Activated T-cell treated with anti-CD3 and anti-CD28 coated beads for 1 hour (primary cell): ENCODE data around the gene METTL16.
"Not testable (repeated sequence)": the region's sequence is repeated elsewhere in the genome, so short reads cannot be mapped to it uniquely, and the experiment has no call there.

Experiments used
- DNase-seq: peaks from one replicate; pipeline ENCODE4 v3.0.0-alpha.2; 2020; ENCODE audit warnings: low read depth

METTL16 gene

DNA sequence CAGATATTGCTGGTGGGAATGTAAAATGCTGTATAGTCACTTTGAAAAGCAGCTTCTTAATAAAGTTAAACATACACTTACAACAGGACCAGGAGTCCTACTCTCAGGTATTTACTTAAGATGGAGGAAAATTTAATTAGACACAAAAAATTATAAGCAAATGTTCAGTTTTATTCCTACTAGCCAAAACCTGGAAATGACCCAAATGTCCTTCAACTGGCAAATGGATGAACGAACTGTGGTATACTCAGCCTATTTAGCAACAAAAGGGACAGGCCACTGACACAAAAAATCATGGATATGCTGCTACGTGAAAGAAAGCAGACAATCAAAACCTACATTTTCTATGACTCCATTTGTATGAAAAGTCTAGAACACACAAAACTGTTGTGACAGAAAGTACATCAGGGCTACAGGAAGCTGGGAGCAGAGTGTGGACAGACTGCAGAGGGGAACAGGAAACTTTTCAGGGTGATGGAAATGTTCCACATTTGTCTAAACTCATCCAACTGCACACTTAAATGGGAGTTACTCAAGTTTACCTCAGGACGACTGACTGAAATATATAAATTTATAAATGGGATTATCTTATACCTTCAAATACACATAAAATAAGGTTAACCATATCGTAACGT lies 61.6 kb downstream of the METTL16 start:
- no peak for DNase-seq

DNA sequence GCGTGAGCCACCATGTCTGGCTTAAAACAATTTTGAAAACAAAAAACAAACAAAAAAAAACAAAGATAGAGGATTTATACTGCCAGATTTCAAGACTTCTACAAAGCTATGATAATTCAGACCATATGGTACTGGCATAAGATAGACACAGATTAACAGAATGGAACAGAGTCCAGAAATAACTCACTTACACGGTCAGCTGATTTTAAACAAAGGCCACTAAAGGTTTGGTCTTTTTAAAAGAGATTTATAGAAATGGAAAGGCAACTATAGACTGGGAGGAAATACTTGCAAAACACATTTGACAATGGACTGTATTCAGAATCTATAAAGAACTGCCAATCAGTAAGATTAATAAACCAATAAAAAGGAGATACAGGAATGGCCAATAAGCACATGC lies 62.2 kb downstream of the METTL16 start:
- no peak for DNase-seq

DNA sequence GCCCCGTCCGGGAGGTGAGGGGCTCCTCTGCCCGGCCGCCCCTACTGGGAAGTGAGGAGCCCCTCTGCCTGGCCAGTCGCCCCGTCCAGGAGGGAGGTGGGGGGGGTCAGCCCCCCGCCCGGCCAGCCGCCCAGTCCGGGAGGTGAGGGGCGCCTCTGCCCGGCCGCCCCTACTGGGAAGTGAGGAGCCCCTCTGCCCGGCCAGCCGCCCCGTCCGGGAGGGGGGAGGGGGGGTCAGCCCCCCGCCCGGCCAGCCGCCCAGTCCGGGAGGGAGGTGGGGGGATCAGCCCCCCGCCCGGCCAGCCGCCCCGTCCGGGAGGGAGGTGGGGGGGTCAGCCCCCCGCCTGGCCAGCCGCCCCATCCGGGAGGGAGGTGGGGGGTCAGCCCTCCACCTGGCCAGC lies 64.2 kb downstream of the METTL16 start:
- not testable (repeated sequence) for DNase-seq

DNA sequence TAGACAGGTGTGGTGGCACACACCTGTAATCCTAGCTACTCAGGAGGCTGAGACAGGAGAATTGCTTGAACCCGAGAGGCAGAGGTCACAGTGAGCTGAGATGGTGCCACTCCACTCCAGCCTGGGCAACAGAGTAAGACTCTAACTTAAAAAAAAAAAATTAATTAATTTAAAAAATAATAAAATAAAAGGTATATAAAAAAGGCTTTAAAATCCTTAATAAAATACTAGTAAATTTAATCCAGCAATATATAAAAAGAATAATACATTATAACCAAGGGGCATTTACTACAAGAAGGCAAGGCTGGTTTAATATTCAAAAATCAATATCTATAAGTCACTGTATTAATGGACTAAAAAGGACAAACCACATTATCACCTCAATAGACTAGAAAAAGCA lies 66.0 kb downstream of the METTL16 start:
- no peak for DNase-seq

DNA sequence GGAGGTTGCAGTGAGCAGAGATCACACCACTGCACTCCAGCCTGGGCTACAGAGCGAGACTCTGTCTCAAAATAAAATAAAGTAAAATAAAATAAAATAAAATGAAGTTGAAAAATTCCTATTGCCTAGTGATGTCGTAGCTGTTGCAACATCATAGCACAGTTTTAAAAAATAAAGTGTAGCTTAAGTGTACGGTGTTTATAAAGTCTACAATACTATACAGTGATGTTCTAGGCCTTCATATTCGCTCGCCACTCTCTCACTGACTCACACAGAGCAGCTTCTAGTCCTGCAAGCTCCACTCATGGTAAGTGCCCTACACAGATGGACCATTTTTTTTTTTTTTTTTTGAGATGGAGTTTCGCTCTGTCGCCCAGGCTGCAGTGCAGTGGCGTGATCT lies 67.3 kb downstream of the METTL16 start:
- DNase-seq = no peak

DNA sequence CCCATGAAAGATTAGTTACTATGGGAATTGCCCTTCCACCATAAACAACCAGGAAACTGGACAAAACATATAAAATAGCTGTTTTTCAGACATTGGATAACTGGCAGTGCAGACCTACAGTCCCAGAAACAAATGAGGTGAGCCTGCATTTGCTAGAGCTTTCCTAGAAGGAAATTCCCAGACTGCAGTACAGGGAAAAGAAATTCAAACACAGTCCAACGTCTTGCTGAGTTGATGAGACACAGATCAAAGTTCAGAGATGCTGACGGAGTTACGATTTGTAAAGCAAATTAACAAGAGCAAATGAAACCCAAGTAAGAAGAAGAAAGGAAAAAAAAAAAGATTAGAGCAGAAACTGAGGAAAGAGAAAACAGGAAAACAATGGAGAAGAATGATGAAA lies 69.5 kb downstream of the METTL16 start:
- no peak for DNase-seq

DNA sequence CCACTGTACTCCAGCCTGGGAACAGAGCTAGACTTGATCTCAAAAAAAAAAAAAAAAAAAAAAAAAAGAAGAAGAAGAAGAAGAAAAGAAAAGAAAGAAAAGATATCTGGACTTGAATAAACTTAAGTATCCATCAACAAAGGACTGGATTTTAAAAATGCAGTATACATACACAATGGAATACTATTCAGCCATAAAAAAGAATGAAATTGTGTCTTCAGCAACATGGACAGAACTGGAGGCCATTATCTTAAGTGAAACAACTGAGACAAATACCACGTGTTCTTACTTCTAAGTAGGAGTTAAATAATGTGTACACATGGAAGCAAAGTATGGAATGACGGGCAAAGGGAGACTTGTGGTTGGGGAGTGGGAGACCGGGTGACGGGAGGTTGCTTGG lies 70.8 kb downstream of the METTL16 start:
- no peak for DNase-seq

DNA sequence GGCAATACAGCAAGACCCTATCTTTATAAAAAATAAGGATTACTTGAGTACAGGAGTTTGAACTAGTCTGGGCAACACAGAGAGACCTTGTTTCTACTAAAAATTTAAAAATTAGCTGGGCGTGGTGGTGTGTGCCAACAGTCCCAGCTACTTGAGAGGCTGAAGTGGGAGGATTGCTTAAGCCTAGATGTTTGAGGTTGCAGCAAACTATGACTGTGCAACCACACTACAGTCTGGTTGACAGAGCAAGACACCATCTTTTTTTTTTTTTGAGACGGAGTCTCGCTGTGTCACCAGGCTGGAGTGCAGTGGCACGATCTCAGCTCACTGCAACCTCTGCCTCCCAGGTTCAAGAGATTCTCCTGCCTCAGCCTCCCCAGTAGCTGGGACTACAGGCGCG lies 71.7 kb downstream of the METTL16 start:
- DNase-seq = not testable (repeated sequence)

DNA sequence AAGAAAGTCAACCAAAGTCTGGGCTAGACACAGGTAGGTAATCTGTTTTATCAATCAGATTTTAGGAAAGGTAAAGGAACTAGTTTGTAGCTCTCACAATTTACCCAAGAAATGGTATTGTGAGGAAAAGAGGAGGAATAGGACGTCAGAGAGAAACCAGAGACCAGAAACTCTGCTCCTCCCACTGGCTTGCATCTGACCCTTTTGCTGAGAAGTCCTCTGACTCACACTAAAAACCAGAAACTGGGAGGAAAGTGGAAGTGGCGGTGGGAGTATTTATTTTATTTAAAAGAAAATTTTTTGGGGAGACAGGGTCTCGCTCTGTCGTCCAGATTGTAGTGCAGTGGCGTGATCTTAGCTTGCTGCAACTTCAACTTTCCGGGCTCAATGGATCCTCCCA lies 72.9 kb downstream of the METTL16 start:
- no peak for DNase-seq

DNA sequence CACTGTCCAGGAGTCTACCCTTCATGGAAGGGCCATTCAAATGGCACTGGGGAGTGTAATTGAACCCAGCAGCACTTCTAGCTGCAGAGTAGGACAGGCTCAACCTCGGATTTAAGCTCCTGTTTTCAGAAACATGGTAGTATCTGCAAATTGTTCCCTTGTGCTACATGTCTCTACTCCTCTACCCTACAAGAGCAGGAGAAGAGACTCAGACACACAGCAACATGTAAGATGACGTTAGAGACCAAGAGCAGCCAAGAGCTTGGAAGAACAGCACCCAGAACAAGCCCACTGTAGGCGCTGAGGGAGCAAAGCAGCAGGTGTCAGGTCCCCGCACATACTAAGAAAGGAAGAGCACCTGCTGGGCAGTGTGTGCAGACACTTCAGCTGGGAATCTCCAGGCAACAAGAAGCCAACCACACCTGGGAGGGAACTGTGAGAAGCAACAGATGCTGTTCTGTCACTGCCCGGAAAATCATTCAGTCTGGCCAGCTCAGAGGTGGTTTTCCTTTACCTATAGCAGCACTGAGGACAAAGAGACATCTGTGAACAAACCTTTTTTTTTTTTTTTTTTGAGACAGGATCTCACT lies 75.3 kb downstream of the METTL16 start:
- no peak for DNase-seq

DNA sequence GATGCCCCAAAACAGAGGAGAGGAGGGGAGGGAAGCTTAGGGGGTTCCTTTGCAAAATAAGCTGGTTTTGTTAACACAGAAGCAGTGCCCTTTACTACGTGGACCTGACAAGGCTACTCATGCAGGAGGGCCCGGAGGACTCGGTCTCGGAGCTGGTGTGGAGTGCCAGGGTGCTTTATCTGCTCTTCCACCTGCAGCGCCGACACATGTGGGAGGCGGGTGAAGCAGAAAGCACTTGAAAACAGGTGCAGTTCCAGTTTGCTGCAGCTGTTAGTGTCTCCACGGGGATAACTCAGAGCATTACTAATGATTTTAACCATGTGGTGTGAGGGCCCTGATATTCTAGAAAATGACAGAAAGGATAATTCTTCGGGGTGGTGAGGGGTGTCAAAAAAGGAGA lies 75.8 kb downstream of the METTL16 start:
- no peak for DNase-seq

DNA sequence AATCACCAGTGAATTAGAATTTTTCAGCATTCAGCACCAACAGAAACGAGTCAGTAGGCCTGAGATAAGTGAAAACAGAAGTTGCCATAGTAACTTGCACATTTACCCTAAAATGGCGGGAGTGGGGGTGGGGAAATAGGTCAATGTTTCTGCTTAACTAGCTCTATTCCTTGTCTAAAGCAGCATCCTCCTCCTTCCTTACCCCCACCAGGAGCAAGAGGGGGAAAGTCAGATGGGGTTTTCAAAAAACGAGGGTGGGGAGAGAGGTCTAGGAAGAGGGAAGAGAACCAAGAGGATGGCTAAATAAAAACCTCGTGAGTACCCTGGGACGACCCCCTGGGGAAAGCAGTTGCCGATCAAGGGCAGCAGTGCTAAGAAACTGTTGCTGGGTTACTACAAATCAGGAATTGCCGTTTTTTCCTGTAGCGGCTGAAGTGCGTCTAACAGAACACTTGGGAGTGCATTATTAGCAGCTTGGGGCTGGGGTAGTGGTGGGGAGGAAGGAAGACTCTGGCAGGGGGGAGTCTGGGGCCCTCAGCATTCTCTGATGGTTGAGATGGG lies 76.4 kb downstream of the METTL16 start:
- no peak for DNase-seq

DNA sequence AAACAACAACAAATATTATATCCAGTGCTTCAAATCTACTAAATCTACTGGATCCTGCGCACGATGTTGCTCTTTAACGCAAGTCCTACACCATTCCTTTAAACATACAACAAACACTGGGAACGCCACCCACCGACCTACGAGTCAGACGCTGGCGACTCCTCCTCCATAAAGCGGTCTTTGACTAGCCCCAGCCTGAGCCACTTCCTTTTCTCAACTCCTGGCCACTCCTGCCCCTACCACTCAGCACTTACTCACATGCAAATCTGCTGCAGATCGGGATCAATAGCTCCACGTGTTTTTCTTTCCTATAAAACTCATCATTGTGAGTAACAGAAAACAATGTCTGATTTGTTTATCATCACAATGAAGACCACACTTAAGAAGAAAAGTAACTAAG lies 78.0 kb downstream of the METTL16 start:
- no peak for DNase-seq

DNA sequence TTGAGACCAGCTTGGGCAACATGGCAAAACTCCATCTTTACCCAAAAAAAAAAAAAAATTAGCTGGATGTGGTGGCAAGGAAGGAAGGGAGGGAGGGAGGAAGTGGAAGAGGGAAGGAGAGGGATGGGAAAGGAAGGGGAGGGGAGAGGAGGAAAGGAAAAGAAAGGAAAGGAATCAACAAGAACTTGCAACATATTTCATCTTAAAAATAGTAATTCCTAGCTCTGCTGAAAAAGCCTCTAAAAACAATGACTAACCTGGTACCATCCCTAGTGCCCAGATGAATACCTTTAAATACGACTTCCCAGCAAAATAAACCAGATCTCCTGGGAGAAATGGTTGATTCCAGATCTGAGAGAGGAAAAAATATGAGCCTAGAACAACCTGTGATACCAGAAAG lies 83.8 kb downstream of the METTL16 start:
- no peak for DNase-seq

DNA sequence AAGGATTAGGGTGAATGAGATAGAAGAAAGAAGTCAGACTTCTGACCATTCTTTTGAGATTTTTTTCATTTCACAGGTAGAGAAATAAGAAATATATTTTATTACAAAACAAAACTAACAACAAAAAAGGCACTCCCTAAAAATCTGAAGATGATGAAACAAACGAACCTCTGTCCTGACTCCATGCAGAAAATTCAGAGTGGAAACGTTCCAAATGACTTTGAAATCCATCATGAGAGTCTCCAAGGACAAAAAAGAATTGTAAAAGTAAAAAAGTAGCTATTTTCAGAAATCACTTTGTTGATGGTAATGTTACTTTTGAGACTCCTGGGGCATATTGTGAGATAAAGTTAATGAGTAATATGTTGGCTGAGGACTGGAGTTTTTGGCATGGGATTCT lies 84.5 kb downstream of the METTL16 start:
- no peak for DNase-seq

DNA sequence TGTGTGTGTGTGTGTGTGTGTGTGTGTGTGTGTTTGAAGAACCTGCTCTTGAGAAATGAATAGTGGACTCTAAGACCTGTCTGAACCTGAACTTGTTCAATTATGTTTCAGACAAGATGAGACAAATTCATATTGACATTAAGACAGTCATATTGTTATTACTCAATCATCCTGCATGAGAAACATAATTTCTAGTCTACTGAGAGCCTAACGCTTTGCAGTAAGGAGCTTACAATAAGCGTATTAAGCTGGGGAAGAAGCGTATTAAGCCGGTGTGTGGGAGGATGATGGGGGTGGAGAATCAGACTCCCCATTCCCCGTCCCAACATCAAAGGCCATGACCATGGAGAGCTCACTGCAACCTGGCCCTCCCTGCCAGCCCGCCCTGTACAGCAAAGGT lies 88.4 kb downstream of the METTL16 start:
- DNase-seq = no peak

DNA sequence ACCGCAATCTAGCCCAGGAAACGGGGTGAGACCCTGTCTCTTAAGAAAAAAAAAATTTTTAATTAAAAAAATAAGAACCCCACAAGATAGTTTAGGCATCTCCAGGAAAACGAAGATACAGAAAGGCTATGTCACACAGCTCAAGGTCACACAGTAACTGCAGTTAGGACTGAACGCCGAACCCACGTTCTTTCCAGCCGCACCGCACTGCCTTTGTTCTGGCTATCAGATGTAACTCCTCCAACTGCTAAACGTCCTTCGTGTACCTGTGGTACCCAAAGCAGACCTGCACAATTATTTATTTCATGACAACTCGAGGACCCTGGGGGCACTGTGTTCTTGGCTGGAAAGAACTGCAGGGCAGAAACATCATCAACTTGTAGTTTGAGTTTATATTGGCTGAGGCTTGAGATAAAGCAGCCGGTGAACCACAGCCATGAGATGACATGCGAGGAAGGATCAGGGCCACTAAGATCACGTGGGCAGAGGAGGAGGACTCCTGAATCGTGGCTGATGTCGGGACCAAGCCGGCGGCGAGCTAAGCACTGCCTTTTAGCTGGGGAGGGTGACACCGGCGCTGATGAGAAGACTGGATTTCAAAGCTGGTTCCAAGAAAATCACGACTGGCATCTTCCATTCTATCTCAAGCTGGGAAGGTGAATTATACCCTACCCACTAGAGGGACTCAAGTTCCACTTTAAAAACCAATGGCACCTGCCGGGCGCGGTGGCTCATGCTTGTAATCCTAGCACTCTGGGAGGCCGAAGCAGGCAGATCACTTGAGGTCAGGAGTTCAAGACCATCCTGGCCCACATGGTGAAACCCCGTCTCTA lies 90.2 kb downstream of the METTL16 start:
- no peak for DNase-seq

DNA sequence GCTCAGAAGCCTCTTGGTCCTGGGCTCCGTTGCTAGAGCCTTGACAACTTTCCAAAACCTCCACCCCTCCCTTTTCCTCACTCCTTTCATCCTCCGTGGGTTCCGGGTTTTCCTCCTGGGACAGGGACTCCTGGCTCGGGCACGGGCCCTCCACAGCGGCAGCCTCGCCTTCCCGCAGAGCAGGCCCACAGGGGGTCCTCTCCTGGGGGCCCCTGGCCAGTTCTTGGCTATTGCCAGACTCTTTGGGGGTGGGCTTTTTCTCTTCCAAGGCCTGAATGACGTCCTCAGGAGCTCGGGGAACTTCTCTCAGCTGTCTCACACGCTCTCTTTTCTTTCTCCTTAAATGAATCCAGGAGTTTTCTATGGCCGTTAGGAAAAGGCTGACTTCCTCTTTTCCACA lies 91.5 kb downstream of the METTL16 start:
- no peak for DNase-seq

DNA sequence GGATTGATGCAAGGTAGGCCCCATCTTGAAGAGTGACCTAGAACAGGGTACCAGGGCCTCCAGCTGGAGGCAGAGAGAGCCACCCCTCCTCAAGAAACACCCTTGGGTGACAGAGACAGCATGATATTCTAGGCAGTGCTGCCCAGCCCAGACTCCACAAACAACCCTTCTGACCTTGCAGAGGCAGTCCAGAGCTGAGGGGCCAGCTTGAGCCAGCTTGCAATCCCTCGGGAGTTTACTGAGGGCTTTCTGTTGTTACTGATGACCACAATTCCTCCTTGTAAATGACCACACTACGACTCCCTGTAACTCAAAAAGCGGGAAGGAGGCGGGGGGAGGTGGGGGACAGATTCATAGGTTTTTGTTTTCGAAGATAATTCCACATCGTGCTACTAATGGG lies 92.2 kb downstream of the METTL16 start:
- no peak for DNase-seq

DNA sequence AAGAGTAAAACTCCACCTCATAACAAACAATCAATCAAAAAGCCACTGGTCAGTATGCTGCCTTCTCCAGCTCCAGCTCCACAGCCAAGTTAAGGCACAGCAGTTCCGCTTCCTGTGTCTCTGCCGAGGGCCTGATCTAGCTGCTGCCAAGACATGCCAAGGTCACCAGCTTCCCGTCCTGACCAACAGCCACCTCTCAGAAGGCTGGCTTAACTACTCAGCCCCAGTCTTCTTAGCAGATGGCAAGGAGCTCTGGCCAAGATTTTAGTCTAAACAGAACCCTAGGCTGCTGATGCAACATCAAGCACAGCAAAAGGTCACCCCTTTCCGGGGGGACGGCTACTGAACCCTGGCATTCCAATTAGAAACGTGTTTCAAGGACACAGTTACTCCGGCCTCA lies 93.1 kb downstream of the METTL16 start:
- no peak for DNase-seq

DNA sequence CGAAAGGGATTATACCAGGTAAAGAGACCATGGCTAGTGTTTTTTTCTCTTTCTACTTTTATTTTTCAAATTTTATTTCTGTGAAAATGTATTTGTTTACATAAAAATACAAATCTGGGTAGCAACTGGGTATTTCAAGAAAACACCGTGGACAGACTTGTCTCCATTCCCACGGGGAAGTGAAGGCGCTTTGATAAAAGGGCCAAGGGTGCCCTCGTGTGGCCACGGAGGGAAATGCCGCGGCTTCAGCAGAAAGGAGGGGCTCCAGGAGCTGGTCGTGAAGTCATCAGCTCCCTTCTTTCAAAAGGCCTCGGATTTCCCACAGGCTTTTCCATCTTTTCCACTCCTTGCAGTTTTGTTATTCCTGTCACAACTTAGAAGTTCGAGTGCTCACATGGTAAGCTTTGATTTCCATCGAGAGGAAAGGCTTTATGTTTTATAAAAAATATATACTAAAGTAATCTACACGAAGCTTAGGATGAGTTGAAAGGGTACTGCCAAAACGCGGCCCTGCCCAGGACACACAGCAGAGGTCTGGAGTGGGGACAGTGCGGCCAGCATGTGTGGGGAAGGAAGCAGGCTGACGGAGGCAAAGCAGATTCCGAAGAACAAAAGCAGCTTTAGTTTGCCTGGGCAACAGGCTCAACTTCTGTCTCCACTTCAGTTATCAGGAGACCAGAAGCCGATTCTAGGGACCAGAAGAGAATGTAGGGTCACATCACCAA lies 95.5 kb downstream of the METTL16 start:
- DNase-seq = peak; percentile 87

DNA sequence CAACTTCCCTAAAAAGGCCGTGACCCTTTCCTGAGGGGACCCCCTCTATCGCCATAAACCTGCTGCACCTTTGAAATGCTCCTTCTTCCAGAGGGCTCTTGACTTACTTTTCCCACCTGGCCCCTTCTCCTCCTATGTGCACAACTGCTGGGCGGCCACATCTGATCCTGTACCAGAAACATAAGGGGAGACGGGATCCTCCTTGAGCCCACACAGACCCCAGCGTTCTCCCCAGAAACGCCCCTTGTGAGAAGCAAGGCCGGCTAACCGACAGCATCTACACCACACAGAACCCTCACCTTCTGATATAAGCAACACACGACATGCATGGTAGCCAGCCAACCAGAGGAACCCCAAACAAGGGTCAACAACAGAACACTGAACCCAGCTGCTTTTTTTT lies 96.6 kb downstream of the METTL16 start:
- no peak for DNase-seq
